IPS-18c (cell line): ENCODE measurements around the gene FYN.

ENCODE experiments used
- H3K4me3 ChIP-seq: 2 replicates; pipeline ENCODE4 v1.7.0; 2013; ENCODE audit warnings: low read depth, mild to moderate bottlenecking, low read length, moderate library complexity; ENCODE audit not compliant: insufficient read depth
- H3K9me3 ChIP-seq: one replicate; pipeline ENCODE4 v1.6.1; 2013; ENCODE audit warnings: mild to moderate bottlenecking, low read length, moderate library complexity; ENCODE audit not compliant: control insufficient read depth, insufficient read depth

The FYN gene

DNA sequence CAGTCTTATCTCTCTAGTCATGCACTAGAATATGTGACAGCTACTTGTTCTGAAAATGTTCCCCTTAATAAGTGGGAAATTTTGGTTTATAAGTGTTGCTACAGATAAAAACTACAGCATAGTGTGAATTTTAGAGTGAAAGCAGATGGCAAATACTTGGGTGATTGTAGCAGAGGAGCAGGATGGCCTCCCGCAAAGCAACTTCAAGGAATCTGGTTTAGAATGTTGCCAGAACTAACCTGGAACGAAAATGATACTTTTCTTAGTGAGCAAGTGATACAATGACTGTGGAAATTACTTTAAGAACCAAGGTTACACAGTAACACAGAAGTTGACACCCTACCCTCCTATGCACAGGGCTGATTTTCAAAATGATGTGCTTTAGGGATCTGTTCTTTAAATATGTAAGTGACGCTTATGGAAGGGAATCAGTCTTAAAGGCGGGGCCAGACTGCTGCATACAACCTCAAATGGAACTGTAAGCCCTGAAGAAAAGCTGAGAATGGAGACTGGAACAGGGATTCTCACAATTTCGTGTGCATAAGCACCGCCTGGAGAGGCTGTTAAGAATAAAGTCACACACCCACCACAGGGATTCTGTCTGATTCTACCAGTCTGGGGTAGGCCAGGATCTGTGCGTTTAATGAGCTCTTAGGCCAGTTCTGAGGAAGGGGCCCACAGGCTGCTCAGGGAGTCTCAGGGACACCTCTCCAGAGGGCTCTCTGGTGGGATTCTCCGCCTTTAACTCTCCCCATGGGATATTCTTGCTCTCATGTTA is 97.9 kb downstream of the FYN start:
- Histone ChIP-seq H3K4me3 (no peak overlapping the region), H3K9me3 (no peaks in the 10 kb centered on the region)

DNA sequence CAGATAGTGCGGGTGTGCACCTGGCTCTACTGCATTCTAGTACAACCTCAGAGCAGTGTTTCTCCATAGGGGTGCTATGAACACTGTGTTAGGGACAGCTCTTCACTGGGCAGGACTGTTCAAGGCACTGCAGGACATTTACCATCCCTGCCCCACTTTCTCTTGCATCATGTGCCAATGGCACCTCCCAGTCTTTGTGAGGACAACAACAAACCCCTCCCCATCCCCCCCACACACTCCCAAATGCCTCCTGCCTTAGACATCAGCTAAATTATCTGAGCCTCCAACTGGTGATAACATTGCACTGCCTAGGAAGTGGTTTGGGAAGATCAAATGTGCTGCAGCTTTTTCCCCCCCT is 98.9 kb downstream of the FYN start:
- Histone ChIP-seq H3K4me3 (no peak overlapping the region), H3K9me3 (no peaks in the 10 kb centered on the region)

DNA sequence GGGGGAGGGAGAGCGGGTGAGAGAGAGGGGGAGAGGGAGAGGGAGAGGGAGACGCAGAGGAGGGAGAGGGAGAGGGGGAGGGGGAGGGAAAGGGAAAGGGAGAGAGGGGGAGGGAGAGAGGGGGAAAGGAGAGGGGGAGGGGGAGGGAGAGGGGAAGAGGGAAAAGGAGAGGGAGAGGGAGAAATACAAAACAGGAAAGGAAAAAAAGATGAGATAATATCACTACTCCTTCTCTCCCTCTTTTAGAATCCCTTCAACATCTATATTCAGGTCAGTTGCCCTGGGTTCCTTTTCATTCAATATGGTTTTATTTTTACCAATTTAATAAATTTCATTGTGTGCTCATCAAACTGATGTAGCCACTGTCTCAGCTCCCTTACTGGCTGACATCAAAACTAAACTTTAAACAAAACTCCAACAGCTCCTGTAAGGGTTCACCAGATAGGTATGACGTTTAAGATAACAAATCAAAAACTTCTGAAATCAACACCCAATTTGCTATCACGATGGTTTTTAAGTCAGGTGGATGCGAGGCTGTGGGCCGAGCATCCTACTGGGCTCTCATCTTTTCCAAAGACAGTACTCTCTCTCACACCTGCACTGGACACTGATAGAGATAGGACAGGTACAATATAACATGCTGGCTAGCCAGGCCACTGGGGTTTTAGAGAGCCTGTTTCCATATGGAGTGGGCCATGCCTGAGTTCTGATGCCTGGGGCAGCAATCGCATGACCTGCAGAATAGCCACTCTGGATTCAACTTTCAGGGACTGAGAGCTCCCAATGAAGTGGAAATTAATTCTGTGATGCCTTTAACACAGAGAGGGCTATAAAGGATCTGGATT is 99.5 kb downstream of the FYN start:
- no peak overlapping the region for H3K4me3 ChIP-seq
- no peaks in the 10 kb centered on the region for H3K9me3 ChIP-seq

DNA sequence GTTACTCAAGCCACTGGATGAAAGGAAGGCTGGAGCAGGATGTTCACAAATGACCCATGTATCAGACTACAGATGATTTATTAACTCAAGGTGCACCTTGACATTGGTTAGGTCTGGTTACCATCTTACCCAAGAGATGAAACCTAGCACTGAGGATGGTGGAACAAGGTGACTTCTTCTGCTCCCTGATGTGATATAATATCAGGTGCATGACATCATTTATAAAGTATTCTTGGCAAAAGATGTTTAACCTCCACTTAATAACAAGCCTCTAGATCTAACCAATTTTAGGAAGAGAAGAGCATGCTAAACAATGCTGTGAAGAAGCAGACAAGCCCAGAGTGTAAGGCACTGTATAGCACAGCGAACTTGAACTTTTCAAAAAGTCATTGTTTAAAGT is 100.9 kb downstream of the FYN start:
- Histone ChIP-seq H3K4me3 (no peak overlapping the region), H3K9me3 (no peaks in the 10 kb centered on the region)

DNA sequence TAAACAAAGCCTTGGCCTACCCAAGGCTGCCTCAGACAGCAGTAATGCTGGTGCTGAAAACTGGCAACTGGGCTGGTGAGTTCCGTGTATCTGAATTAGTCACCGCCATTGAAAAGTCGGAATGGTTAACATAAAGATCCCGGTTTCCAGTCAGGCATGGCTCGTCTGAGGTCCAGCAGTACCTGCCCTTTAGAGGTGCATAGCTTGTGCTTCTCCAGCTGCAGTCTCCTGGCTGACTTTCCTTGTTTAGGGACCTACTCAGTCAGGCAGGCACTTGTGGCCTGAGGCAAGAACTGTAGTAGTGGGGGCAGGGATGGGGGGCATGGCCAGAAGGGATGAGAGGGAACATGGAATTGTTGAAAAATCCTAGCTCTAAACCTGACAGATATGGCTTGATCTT is 101.6 kb downstream of the FYN start:
- Histone ChIP-seq H3K9me3 (no peaks in the 10 kb centered on the region), H3K4me3 (no peak overlapping the region)

DNA sequence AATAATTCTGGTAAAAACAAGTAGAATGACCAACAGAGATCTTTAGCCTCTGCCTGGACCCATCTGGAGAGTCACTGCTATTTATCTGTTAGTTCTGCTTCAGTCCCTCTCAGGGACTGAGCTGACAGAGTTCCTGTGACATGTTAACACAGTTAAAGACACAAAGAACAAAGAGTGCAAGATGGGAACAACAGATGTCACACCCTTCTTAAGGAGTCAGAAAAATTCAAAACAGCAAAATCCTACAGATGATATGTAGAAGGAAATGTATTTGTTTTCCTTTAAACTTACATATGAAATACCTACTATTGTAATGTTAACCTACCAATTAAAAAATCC is 102.2 kb downstream of the FYN start:
- Histone ChIP-seq H3K4me3 (no peak overlapping the region), H3K9me3 (no peaks in the 10 kb centered on the region)

DNA sequence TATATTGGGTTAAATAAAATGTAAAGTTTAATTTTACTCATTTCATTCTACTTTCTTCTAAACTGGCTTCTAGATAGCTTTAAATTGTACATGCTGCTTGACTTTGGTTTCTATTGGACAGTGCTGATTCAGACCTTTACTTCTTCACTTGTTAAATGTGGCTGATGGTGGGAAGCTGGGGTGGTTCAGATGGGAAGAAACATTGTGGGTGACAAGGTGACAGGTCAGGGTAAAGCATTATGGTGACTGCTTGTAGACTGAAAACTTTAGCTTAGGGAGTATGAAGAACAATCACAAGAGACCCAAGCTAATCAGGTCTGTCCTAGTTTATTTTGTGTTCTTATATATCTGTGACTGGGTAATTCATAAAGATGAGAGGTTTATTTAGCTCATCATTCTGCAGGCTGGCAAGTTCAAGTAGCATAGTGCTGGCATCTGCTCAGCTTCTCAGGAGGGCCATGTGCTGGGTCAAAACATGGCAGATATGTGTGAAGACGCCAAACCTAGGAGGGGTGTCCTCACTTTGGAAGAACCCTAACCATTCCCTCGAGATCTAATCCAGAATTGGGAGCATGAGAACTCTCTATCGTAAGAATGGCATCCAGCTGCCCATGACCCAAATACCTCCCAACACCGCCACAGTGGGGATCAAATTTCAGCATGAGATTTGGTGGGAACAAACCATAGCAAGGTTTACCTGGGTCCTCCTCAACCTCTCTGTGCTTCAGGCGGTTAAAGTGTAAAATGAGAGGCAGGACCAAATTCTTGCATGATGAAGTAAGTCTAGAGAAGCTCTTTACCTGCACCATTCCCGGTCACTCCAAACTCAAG is 102.8 kb downstream of the FYN start:
- H3K4me3 ChIP-seq, result no peak overlapping the region
- H3K9me3 ChIP-seq, result no peaks in the 10 kb centered on the region

DNA sequence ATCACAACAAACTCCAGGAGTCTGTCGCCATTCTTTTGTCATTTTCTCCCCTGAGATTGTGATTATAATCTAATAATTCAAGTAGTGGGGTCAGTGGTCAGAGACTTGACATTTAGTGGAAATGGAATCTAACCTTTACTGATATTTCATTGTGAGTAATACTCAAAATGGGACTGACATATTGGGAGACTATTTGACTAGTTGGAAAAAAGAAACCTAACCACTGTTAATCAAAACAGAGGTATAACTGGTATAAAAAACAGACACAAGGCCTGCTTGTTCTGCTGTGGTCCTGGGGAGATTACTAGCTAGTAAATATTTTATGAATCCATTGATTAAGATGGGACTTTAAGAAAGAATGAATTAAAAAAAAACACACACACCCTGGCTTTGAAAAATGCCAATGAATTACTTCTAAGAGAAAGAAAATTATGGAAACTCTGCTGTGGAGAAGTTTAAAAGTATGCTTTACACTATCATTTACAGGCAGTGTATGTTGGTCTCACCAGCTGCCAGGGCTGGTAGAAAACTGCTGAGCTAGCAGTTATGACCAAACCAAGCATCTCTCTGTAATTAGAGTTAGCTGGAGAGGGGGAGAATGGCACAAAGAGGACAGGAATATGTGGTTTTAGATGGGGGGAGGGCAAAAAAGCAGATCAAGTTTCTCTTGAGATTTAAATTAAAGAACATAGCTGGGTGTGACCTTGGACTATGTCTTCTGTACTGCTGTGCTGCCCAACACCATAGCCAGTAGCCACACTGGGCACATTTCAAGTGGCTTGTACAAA is 103.7 kb downstream of the FYN start:
- no peak overlapping the region for H3K4me3 ChIP-seq
- no peaks in the 10 kb centered on the region for H3K9me3 ChIP-seq

DNA sequence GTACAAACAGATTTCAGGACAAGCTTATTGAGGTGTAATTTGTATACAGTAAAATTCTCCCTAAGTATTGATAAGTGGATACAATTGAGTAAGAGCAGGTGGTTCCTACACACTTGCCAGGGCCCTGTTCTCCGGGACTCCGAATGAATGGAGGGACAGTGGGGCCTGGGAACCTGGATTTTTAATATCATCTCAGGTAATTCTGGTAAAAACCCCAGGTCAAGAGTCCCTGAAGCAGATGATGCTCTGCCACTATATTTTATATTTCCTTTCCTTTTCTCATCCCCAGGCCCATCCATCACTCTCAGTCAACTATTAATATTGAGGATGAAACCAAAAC is 104.9 kb downstream of the FYN start:
- Histone ChIP-seq H3K4me3 (no peak overlapping the region), H3K9me3 (no peaks in the 10 kb centered on the region)

DNA sequence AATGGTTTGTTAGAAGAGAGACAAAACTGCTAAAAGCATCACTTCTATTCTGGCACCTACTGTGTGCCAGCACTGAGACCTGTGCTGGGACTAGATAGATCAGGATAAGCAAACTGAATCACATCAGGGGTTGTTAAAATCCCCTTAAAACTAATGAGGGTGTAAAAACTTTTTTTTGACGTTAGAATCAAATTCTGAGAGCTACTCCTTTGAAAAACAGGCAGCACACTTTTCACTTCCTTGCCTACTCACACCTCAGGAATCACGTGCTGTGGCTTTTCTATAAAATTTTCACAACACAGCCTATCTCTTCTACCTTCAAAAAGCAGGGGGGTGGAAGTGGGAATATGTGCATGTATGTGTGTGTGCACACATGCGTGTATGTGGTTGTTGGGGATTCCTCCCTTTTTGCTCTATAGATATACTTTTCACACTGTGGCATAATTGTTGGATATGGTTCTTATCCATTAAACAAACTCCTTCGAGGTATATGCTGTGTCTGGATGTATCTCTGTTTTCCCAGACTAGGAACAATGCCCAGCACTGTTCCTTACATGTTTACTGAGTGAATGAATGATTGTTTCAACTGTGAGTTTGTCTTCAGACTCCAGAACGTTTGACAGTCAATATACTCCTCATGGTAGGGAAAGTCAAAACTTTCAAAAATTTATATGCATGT is 105.4 kb downstream of the FYN start:
- Histone ChIP-seq H3K9me3 (no peaks in the 10 kb centered on the region), H3K4me3 (no peak overlapping the region)

DNA sequence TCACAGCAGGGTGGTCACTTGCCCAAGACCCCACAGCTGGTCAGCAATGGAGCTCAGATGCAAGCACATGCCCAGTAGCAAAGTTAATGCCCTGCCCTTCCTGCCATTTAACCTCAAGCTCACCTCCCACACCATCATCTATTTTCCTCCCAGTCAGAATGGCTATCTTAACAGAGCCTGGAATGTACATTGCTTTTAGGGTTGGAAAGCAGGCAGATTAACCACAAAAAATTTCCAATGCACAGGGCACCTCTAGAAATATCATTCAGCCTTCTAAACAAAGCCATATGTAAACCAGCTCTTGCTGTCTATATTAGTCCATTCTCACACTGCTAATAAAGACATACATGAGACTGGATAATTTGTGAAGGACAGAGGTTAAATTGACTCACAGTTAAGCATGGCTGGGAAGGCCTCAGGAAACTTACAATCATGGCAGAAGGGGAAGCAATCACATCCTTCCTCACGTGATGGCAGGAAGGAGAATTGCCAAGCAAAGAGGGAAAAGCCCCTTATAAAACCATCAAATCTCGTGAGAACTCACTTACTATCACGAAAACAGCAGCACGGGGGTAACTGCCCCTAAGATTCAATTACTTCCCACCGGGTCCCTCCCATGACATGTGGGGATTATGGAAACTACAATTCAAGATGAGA is 106.9 kb downstream of the FYN start:
- Histone ChIP-seq H3K9me3 (no peaks in the 10 kb centered on the region), H3K4me3 (no peak overlapping the region)

DNA sequence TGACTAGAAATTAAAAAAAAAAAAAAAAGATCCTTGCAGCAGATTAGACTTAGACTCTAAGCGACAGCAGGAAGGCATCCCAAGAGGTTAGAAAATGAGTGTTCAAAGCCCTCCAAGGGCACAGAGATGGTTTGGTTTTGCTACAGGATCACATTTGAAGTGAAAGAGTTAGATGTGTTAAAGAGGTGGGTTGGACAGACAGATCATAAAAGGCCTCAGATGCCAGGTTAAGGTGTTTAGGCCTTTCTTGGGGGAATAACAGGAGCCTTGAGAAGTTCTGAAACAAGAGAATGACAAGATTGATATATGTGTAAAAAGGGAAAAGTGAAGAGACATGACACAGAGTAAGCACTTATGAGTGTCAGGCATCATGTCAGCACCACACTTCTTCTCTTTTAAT is 107.5 kb downstream of the FYN start:
- H3K4me3 ChIP-seq, result no peak overlapping the region
- no peaks in the 10 kb centered on the region for H3K9me3 ChIP-seq

DNA sequence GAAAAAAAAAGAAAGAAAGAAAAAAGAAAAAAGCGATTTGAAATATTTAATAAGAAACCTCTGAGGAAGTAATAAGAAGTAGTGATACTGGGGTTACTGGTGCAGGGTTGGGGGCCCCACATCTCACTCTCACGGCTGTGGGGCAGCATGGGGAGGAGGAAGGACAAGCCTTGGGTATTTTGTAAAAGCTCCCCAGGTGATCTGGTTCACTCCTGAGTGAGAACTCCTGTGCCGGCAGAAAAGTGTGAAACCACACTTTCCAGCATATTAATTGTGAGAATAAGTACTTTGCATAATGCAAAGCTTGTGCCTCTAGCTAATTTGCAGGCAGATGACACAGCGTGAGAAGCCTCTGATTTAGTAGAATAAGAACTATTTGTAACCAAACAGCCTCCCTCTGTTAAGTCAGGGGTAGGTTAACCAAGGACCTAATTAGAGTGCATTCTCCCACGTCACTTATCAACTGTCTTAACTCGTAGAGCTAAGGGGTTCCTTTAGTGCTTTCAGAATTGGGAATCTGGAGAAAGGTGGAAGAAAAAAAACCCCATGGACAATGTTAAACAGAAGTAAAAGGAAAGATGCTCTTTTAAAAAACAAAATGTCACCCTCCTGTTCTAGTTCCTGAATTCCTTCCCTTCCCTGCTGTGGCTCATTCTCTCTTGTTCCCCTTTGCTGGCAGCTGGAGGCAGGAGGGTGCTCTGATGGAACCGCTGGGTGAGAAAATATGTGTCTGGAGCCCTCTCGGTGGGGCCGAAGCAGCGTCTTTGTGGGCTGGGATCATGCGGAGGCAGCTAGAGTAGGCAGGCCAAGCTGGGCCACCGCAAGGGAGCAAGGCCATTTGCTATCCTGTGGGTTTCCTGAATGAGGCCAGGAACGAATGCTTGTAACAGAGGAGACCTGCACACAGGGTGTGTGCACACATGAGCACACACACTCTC is 108.7 kb downstream of the FYN start:
- Histone ChIP-seq H3K4me3 (no peak overlapping the region), H3K9me3 (no peaks in the 10 kb centered on the region)

DNA sequence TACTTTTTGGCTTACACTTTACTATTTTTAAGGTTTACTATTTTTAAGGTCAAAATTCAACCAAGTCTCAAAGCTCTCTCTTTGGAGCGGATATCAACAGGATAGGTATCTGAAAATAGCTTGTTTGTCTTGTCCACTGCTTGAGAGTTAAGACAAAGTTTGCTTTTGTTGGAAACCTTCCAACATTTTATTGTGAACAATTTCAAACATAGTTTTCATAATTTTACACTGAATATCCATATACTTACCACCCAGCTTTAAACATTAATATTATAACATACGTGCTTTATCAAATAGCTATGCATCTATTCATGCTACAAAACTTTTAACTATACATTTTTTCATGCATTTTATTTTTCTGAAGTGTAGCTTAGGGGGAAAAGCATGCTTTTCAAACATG is 109.9 kb downstream of the FYN start:
- H3K9me3 ChIP-seq, result no peaks in the 10 kb centered on the region
- H3K4me3 ChIP-seq, result no peak overlapping the region

DNA sequence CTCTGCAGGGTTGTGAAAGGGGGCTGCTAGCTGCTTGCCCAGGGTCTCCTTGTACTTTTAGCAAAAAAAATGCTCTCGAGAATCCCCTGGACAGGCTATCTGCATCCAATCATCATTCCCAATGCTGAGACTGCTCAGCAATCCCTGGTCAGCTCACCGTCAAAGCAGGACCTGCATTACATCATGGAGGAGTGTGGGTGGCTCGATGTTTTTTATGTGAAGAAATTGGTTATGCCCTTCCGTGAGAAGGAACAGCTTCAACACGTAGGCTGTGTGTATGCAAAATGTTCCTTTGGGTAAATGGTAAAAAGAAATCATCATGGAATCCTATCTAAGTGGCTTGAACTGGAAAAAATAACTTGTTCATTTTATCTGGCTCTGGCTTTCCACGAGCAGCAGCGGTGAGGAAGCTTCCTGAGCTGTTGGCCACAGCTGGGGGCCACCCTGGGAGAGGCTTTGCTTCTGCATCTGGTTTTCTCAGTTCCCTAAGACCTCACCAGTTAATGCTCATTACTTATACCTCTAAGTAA is 111.4 kb downstream of the FYN start:
- H3K4me3 ChIP-seq, result no peak overlapping the region
- H3K9me3 ChIP-seq, result no peaks in the 10 kb centered on the region
